ENCODE measurements around the gene GSTCD.
A peak's percentile ranks its signal among the peaks of the same experiment; 100 is the strongest.
"Not testable (repeated sequence)": the region's sequence is repeated elsewhere in the genome, so short reads cannot be mapped to it uniquely, and the experiment has no call there.

GSTCD gene, protein sequence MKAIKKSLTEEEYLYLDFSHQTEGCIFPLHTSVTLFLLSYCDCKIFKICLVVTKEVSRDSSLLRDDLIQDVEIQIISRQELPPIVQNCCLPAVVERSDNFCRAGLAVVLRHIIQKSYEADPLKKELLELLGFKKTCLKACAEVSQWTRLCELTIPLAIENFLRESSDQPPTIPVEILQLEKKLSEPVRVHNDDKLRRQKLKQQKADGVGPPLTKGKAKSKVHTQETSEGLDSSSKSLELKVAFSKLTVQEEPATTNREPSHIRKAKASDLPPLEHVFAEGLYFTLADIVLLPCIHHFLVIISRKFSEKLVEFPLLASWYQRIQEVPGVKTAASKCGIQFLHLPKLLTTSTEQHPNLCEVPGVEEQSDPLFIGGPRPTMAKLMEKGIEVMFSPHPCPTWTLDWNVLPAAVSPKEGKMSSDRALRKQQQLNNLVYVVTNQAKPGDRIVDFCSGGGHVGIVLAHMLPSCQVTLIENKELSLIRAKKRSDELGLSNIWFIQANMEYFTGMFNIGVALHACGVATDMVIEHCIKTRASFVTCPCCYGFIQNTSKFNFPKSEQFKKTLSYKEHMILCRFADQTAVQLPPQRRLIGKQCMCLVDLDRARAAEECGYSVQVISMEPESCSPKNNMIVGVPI

DNA sequence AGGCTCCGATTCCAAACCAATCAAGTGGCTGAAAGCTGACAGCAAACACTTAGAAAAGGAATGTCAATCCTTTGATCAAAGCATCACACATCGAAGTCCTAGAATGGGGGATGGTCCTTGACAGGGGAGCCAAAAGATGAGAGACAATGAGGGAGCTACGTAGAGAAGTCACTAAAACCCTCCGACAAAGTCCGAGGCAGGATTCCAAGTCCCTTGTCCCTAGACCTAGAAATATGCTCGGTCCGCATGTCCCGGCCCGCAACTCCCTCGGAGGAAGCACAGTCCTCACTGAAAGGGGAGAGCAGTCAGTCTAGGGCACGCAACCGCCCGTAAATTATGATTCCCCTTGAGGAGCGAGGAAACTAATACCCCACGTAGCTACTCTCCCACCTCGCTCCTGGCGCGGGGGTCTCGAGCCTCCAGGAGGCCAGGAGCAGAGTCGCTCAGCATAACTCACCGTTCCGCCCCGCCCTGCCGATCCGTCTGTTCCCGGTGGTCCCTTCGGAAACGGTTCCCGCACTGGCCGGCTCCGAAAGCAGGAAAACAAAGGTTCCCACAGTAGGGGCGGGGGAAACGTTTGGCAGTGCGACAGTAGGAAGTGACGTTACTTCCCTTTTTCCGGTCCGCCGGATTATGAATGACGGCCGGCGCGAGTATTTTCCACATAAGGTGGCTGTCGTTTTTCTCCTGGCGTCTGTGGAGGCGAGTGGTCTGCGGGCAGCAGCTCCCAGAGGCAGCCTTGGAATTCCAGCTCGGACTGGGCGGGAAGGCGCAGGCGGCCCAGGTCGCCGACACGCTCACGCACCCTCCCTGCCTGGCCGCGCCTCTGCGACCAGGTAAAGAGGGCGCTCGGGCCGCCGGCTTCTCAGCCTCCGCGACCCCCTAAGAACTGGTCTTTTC is at the start of gene GSTCD, which contains the start of gene INTS12:
TSS of gene GSTCD (plus strand) at position 604 of the 900 bp plus-strand sequence. CDS start 8,830 bp downstream, outside the sequence.
TSS of gene INTS12 (minus strand) at position 509 of the 900 bp plus-strand sequence. CDS start 8,684 bp downstream, outside the sequence.
- peak; percentile 25 for DNase-seq

GRCh38 chr4:105659190-105659589 is 49.4 kb upstream of the GSTCD start:
- DNase-seq = no peak

DNA sequence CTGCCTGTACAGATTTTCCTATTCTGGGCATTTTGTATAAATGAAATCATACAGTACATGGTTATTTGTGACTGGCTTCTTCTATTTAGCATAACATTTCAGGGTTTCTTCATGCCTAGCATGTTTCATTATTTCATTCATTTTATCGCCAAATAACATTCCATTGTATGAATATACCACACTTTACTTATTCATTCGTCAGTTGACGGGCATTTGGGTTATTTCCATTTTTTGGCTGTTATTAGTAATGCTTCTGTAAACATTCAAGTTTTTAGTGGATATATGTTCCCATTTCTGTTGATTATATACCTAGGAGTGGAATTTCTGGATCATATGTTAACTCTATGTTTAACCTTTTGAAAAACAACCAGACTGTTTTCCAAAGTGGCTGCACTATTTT is 47.6 kb upstream of the GSTCD start:
- DNase-seq = no peak

- no peak for DNase-seq
Measured at GRCh38 chr4:105662935-105663675, 45.5 kb upstream of the GSTCD start.

- no peak for DNase-seq
Measured at GRCh38 chr4:105666693-105667092, 41.9 kb upstream of the GSTCD start.

- DNase-seq = no peak
Measured at GRCh38 chr4:105670684-105671083, 37.9 kb upstream of the GSTCD start.

GRCh38 chr4:105671301-105671700 is 37.3 kb upstream of the GSTCD start:
- DNase-seq = no peak

- DNase-seq = no peak
Measured at GRCh38 chr4:105674011-105674410, 34.6 kb upstream of the GSTCD start.

DNA sequence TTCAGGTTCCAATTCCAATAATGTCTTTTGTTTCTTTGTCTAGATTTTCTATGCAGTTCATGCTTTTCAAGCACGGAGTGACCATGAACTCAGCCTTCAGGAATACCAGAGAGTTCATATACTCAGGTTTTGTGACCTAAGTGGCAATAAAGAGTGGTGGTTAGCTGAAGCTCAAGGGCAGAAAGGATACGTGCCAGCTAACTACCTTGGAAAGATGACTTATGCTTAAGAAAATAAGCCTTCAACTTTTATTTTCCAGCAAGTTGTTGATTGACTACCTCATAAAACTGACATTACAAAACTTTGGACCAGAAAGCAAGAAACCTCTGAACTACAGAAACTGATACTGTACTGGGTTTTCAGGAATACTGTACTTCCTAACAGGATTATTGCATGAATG is 30.9 kb upstream of the GSTCD start:
- no peak for DNase-seq

DNA sequence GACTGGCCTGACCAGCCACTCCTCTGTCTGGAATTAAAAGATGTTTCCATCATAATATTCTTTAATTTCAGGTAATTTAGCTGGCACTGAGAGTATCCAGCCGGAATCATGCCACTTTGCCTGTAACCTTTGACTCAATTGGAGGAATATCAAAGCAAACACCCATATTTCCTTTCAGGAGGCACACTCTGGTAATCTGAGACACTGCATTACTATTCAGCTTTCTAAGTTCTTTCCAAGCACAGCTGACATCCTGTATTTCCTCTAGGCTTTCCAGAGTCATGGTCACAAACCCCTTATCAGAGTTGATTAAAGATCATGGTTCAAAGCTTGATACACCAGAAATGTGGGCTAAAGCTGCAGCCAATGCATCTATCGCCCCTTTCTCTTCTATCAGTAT is 29.4 kb upstream of the GSTCD start:
- no peak for DNase-seq

- DNase-seq = no peak
Measured at GRCh38 chr4:105683038-105683437, 25.5 kb upstream of the GSTCD start.

DNA sequence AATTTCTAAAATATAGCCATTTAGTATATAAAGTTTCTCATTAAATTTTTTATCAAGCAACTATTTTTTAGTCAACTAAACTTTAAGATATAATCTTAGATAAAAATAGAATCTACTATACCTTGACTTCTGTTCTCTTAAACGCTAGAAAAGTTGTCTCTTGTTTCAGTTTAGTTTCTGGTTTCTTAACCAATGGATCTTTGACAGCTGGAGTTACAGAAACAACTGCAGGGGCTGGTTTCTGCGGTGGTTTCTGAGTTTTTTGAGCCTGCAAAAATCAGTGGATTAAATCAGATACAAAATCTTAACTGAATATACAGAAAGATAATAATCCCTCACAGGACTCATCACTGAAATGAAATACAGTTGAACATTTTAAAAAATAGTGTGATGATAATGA is 22.0 kb upstream of the GSTCD start:
- DNase-seq = no peak

DNA sequence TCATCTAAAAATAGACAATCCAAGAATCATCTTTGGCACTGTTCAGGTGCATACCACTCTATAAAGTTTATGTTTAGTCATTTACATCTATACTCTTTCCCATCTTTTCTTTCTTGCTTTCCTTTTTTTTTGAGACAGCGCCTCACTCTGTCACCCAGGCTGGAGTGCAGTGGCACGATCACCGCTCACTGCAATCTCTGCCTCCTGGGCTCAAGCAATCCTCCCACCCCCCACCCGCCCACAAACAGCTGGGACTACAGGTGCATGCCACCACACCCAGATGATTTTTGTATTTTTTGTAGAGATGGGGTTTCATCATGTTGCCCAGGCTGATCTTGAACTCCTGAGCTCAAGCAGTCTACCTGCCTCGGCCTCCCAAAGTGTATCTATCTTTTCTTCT is 13.8 kb upstream of the GSTCD start:
- not testable (repeated sequence) for DNase-seq

DNA sequence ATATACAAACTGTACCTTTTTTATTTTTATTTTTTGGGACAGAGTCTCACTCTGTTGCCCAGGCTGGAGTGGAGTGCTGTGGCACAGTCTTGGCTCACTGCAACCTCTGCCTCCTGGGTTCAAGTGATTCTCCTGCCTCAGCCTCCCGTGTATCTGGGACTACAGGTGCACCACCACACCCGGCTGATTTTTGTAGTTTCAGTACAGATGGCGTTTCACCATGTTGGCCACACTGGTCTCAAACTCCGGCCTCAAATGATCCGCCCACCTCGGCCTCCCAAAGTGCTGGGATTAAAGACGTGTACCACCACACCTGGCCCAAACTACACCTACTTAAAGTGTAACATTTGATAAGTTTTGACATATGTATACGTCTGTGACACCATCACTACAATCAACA is 12.8 kb upstream of the GSTCD start:
- not testable (repeated sequence) for DNase-seq

DNA sequence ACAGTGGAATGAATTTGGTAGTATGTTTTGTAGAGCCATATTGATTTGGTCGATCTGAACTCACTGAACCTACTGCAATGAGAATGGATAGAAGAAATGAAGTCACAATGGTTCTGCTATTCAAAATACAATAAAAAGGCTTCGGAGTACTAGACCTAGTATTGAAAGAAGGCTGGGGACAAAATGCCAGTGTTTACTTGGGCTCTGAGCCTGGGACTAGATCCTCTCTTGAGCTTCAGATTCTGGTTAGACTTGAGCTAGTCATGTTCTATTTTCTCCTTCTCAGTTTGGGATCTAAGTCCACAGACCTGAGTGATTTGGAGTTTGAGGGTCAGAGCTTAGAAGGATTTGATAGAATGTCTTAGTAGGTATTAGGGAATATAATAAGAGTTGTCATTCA is 10.0 kb upstream of the GSTCD start:
- no peak for DNase-seq

- no peak for DNase-seq
Measured at GRCh38 chr4:105707782-105708180, 803 bp upstream of the GSTCD start.

DNA sequence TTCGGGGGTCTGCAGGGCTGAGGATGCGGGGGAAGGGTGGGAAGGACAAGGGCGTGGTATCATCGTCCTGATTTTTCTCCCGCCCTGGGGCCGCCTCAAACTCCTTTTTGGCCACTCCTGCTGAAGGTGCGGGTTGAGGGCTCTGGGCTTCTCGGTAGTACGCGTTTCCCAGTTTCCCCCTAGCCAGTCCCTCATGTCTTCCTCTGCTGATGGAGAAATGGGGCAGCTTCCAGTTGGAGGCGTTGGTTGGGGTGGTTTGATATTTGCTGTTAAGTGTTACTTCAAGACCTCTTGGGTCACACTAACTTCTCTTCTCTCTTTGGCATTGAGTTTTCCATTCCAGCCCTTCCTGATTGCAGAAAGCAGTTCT is 482 bp downstream of the GSTCD start:
- DNase-seq = no peak

DNA sequence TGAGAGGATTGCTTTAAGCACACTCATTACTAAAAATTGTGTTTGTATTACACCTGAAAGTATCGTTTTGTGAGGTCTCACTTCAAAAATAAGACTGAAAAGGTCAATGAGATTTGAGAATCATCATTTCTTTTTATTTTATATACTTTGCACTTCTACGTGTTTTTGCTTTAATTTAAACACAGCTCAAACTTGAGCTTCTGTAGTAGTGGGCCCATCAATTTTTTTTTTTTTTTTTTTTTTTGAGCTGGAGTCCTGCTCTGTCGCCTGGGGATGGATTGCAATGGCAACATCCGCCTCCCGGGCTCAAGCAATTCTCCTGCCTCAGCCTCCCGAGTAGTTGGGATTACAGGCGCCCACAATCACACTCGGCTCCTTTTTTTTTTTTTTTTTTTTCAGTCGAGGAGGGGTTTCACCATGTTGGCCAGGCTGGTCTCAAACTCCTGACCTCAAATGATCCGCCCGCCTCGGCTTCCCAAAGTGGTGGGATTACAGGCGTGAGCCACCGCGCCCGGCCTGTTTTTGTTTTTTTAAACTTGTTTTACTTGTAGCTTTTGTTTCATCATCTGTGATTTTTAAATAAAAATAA is 1.5 kb downstream of the GSTCD start:
- DNase-seq = no peak

- no peak for DNase-seq
Measured at GRCh38 chr4:105710678-105711077, 2.1 kb downstream of the GSTCD start.

DNA sequence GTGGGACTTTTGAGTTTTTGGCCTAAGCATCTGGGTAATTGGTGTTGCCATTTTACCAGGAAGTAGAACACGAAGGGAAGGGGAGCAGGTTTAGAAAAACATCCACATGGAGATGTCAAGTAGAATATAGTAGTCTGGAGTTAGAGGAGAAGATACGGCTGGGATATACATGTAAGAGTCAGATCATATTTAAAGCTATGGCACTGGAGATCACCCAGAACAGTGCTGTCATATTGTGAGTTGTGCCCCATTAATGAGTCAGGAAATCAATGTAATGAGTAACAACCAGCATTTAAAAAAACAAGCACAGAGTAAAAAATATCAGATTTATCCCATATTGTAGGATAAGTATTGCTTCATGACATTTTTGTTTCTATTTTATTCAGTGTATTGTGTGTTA is 4.2 kb downstream of the GSTCD start:
- DNase-seq = no peak

DNA sequence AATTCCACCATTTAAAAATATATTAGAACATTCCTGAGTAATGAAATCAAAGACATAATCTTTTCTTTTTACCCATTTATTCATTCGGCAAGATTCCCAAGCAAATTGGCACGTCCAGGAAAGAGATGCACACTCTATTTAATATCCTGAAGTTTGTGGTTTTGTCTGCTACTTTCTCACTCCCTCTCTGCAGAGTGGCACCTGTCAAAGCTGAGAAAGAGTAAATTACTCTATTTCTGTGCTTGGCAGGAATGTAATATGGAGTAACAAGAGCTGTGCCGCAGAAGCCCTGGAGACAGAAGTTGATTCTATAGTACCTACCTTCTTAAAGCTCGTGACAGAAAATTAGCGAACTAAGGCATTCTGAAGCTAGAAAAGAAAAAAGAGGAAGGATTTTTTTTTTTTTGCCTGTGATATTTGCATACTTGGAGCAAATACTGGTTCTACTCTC is 5.5 kb downstream of the GSTCD start:
- no peak for DNase-seq

DNA sequence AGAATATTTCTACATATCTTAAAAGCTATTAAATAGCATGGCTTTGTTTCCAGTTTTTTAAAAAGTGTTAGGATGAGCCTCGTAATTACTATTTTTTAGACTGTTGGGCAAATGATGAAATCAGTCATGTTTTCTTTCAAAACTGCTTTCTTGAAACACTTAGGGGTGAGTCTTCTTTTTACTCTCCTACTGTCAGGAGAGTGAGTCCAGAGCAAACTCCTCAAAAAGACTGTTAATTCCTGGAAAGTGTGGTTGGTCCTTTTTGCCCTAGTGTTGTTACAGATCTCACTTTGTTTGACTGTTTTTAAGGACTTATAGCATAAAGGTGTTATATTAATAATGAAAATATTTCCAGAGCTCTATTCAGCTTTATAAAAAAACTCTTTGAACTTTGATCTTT is 6.3 kb downstream of the GSTCD start:
- DNase-seq = no peak

All from NCI-H187 treated with DMSO at 0.1 percent for 48 hours (cell line).